CD4-positive, alpha-beta T cell treated with Interleukin-17A for 1 hour (primary cell): Measurements from ENCODE around the gene SMIM28.
A peak's percentile ranks its signal among the peaks of the same experiment; 100 is the strongest.
"Not testable (repeated sequence)": the region's sequence is repeated elsewhere in the genome, so short reads cannot be mapped to it uniquely, and the experiment has no call there.

Source experiments
- DNase-seq: peaks from one replicate; pipeline ENCODE4 v3.0.0-alpha.2; 2020

The SMIM28 gene

GRCh38 chr6:138377844-138378243, at the start of gene SMIM28:
Gene SMIM28, plus strand, starts transcription at chr6:138377905. Its CDS starts 168 bp downstream, at chr6:138378073.
- no peak for DNase-seq

GRCh38 chr6:138328210-138328609, 49.5 kb upstream of the SMIM28 start:
- no peak for DNase-seq

DNA sequence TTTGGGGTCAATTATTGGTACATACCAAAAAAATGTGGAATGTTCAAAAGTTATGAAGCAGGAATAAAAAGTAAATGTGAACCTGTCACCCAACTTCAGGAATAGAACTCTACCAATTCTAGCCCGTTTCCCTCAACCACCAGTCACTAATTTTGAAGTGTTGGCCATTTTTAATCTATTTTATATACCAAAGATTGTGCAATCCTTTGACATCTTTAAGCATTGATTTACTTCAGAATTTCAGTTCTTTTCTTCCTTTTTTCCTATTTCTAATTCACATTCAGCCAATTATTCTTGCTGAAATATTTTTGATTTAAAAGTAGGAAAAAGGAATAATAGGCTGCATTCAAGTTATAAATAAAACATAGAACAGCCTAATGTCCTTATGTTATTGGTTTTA, 46.9 kb upstream of the SMIM28 start:
- DNase-seq: no peak

GRCh38 chr6:138331444-138331843, 46.3 kb upstream of the SMIM28 start:
- DNase-seq: no peak

- no peak for DNase-seq
Observed at GRCh38 chr6:138331984-138332383, 45.7 kb upstream of the SMIM28 start.

DNA sequence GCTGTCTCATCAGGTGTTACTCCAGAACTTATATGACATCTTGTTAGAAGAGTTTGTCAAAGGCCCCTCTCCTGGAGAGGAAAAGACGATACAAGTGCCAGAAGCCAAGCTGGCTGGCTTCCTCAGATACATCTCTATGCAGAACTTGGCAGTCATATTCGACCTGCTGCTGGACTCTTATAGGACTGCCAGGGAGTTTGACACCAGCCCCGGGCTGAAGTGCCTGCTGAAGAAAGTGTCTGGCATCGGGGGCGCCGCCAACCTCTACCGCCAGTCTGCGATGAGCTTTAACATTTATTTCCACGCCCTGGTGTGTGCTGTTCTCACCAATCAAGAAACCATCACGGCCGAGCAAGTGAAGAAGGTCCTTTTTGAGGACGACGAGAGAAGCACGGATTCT, 43.7 kb upstream of the SMIM28 start:
- no peak for DNase-seq

GRCh38 chr6:138334963-138335362, 42.7 kb upstream of the SMIM28 start:
- no peak for DNase-seq

DNA sequence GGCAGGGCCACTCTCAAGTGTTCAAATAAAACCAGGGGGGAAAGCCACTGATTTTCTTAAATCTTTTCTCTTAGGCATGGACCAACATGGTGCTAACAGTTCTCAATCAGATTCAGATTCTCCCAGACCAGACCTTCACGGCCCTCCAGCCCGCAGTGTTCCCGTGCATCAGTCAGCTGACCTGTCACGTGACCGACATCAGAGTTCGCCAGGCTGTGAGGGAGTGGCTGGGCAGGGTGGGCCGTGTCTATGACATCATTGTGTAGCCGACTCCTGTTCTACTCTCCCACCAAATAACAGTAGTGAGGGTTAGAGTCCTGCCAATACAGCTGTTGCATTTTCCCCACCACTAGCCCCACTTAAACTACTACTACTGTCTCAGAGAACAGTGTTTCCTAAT, 41.5 kb upstream of the SMIM28 start:
- no peak for DNase-seq

DNA sequence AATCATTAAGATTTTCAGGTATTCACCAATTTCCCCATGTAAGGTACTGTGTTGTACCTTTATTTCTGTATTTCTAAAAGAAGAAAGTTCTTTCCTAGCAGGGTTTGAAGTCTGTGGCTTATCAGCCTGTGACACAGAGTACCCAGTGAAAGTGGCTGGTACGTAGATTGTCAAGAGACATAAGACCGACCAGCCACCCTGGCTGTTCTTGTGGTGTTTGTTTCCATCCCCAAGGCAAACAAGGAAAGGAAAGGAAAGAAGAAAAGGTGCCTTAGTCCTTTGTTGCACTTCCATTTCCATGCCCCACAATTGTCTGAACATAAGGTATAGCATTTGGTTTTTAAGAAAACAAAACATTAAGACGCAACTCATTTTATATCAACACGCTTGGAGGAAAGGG, 40.6 kb upstream of the SMIM28 start:
- DNase-seq: no peak

- no peak for DNase-seq
Observed at GRCh38 chr6:138339024-138339423, 38.7 kb upstream of the SMIM28 start.

DNA sequence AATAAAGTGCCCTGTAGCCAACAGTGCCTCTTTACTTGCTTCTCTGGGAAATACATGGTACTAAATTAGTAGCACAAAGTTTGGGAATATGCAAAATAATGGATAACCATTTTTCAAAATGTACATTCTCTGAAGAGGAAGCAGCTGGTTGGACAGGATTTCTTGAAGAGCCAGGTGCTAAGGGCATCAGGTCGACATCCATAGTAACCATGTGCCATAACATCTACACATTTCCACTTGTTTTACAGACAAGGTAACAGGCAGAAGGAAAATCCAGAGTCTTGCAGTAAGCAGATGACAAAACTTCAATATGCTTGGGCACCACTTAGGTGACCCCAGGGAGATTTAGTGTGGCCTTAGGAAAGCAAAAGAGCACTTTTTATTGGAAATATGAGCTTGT, 36.5 kb upstream of the SMIM28 start:
- no peak for DNase-seq

DNA sequence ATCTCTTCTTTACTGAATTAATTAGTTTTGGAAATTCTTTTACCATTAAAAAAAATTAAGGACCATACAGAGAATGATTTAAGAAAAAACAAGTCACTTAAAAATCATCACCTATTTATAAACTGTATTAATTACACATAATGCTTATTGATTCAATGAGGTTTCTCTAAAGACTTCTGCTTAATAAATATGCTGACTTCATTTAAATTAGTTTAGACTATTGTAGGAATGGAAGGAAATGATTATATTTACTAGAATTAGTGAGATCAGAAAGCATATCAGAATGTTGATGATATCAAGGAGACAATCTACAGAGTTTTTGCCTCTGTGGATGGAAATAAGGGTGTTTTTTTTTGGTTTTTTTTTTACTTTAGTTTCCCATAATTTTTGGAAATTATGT, 34.6 kb upstream of the SMIM28 start:
- DNase-seq: no peak

- DNase-seq: no peak
Observed at GRCh38 chr6:138345565-138346285, 32.0 kb upstream of the SMIM28 start.

DNA sequence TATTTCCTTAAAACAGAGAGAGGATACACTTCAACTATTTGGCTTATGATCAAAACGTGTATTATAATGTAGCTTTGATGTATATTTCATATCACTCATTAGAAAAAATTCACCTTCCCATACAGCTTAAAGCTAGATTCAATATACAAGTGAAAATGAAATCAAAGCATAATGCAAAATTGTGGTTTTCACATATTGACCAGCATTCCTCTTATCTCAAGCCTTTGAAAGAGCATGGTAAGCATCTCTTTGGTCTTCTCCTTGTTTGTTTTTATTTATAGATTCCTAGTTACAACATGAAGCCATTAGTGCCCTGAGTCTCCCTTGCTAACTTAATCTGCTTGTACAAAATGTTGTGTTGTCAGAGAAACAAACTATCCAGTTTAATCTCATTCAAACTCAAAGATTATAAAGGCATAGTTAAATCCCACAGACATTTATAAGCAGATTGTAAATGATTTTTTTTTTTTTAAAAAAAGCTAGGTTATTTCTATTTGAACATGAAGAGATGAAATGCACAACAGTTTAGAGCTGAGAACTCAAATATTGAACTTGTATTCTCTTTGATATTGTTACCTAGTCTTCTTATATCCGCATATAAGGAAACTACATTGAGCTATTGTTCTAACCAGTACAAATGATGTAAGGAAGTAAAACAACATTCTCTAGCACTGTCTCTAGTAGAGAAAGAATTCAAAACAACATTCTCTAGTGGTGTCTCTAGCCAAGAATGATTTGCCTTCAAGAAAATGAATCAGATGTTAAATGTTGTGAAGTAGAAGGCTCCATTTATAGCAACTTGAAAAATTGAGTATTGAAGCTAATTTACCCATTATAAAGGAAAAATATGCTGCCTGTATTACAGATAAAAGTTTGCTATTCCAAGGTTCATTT, 31.2 kb upstream of the SMIM28 start:
- DNase-seq: no peak

GRCh38 chr6:138347864-138348263, 29.8 kb upstream of the SMIM28 start:
- no peak for DNase-seq

DNA sequence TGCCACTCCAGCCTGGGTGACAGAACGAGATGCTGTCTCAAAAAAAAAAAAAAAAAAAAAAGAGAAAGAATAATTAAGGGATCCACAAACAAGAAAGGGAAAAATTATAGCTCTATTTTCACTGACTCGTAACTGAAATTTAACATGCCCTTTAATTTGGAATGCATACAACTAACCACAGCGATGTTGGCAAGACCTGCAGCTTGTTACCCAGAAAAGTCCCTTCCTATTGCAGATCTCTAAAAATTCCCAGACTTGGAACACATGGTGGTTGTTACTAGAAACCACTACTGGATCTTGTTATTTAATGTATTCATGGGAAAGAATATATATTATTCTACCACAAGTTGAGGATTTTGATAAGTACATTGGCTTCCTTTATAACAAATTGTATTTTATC, 27.8 kb upstream of the SMIM28 start:
- DNase-seq: no peak

DNA sequence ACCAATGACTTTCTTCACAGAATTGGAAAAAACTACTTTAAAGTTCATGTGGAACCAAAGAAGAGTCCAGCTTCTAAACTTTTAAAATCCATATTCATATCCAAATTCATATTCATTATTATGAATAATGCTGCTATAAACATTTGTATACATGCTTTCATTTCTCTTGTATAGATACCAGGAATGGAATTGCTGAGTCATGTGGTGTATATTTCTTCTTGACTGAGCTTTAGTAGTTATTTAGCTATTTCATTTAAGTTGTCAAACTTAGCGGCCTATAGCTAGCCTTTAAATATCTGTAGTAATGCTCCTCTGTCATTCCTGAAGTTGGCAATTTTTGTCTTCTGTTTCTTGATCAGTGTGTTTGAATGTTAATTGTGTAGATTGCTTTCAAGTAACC, 19.8 kb upstream of the SMIM28 start:
- no peak for DNase-seq

DNA sequence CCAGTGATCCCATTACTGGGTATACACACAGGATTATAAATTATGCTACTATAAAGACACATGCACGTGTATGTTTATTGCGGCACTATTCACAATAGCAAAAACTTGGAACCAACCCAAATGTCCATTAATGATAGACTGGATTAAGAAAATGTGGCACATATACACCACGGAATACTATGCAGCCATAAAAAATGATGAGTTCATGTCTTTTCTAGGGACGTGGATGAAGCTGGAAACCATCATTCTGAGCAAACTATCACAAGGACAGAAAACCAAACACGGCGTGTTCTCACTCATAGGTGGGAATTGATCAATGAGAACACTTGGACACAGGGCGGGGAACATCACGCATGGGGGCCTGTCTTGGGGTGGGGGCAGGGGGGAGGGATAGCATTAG, 9.0 kb upstream of the SMIM28 start:
- not testable (repeated sequence) for DNase-seq

- no peak for DNase-seq
Observed at GRCh38 chr6:138370631-138371451, 6.9 kb upstream of the SMIM28 start.

GRCh38 chr6:138371452-138371711, 6.3 kb upstream of the SMIM28 start:
- DNase-seq: no peak

DNA sequence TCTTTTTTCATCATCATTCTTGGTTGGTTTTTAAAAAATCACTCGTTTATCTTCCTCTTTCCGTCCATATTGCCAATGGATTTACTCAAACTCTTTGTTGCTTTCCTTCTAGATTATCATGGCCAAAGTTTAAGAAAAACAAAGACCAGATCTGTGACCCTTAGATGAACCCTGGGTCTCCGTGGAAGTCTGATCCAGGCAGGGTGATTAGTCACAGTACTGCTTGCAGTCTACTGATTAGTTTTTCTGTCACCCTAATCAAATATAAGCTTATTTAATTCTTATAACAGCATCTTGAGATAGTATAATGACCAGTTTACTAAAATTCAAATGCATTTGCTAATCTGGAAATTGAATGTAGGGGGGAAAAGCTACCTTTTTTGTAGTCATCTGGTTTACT, 6.0 kb upstream of the SMIM28 start:
- DNase-seq: no peak

GRCh38 chr6:138372711-138373463, 4.8 kb upstream of the SMIM28 start:
- peak; percentile 16 for DNase-seq

DNA sequence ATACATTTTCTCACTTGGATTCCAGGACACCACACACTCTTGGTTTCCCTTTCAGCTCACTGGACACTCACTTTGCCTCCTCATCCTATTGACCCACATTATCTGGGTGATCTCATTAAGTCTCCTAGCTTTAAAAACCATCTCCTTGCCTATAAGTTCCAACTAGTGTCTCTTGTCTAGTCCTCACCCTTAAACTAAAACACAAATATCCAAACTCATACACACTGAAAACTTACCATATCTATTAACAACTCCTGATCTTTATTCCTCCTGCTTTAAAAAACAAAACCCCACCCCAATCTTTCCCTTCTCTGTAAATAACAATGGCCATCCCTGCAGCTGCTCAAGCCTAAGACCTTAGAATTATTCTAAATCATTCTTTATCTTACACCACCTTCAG, 3.5 kb upstream of the SMIM28 start:
- no peak for DNase-seq
